ENCODE data around the gene PRKAR2B.
"Not testable (repeated sequence)": the region's sequence is repeated elsewhere in the genome, so short reads cannot be mapped to it uniquely, and the experiment has no call there.

The PRKAR2B gene

GRCh38 chr7:107080099-107080505, 35.6 kb downstream of the PRKAR2B start:
- DNase-seq: no peak

- no peak for DNase-seq
These were observed 36.0 kb downstream of the PRKAR2B start for GRCh38 chr7:107080533-107080932.

GRCh38 chr7:107085180-107085579, 40.7 kb downstream of the PRKAR2B start:
- DNase-seq: no peak

GRCh38 chr7:107089627-107090026, 45.1 kb downstream of the PRKAR2B start:
- DNase-seq: no peak

GRCh38 chr7:107090457-107090856, 46.0 kb downstream of the PRKAR2B start:
- DNase-seq: no peak

GRCh38 chr7:107091306-107091705, 46.8 kb downstream of the PRKAR2B start:
- DNase-seq: no peak

DNA sequence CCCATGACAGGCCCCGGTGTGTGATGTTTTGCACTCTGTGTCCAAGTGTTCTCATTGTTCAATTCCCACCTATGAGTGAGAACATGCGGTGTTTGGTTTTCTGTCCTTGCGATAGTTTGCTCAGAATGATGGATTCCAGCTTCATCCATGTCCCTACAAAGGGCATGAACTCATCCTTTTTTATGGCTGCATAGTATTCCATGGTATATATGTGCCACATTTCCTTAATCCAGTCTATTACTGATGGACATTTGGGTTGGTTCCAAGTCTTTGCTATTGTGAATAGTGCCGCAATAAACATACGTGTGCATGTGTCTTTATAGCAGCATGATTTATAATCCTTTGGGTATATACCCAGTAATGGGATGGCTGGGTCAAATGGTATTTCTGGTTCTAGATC, 49.2 kb downstream of the PRKAR2B start:
- DNase-seq: not testable (repeated sequence)

DNA sequence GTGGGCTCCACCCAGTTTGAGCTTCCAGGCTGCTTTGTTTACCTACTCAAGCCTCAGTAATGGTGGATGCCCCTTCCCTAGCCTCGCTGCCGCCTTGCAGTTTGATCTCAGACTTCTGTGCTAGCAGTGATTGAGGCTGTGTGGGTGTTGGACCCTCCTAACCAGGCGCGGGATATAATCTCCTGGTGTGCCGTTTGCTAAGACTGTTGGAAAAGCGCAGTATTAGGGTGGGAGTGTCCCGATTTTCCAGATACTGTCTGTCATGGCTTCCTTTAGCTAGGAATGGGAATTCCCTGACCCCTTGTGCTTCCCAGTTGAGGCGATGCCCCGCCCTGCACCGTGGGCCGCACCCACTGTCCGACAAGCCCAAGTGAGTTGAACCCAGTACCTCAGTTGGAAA, 54.6 kb downstream of the PRKAR2B start:
- DNase-seq: not testable (repeated sequence)

GRCh38 chr7:107100824-107101223, 56.3 kb downstream of the PRKAR2B start:
- no peak for DNase-seq

- no peak for DNase-seq
These were observed 58.9 kb downstream of the PRKAR2B start for GRCh38 chr7:107103369-107103768.

- DNase-seq: no peak
These were observed 60.3 kb downstream of the PRKAR2B start for GRCh38 chr7:107104801-107105200.

GRCh38 chr7:107105591-107106245, 61.2 kb downstream of the PRKAR2B start:
- no peak for DNase-seq

GRCh38 chr7:107108793-107109371, 64.4 kb downstream of the PRKAR2B start:
- DNase-seq: no peak

- no peak for DNase-seq
These were observed 65.5 kb downstream of the PRKAR2B start for GRCh38 chr7:107109955-107110354.

DNA sequence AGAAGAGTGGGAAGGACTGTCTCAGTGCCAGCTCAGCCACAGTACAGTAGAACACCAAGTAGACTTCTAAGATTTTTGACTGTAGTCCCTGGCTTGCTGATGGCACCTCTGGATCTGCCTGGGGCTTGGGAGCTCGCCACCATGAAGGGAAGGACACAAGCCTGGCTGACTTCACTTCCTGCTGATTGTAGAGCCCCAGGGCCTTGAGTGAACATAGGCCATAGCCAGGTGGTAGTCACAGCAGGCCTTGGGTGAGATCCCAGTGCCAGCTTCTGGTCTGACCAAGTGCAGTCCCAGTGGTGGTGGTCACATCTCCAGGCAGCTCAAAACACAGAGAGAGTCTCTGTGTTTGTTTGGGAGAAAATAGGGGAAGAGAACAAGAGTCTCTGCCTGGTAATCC, 66.7 kb downstream of the PRKAR2B start:
- no peak for DNase-seq

DNA sequence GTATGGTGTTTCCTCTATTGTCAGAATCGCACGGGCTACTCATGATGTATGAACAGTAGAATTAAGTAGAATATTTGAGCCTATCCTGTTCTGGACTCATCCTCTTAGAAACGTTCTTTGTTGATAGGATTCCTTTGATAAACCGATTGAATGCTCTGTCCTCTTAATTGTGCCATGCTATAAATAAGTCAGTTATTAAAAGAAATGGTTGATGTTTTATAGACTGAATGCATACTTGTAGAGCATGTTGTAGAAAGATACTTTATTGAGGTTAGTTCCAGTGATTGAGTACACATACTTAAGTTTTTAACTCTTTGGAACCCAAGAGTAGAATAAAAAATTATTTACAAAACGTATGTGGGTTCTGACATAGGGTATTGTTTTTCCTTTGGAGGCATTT, 69.4 kb downstream of the PRKAR2B start:
- DNase-seq: no peak

DNA sequence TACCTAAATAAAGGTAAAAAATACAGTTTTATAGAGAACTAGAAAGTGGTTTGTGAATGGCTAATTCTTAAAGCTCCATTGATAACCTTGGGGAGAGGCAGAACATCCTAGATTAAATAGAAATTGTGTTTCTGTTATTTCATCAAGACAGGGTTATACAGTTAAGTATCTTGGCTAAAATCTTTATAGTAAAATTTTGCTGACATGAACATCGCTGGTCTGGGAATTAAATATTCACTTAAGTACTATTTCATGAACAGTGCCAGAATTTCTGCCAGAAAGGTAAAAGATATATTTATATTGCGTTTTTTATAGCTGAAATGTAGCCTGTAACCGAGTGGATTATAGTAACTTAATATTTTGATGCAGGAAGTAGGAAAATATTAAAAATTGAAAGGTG, 70.6 kb downstream of the PRKAR2B start:
- no peak for DNase-seq

DNA sequence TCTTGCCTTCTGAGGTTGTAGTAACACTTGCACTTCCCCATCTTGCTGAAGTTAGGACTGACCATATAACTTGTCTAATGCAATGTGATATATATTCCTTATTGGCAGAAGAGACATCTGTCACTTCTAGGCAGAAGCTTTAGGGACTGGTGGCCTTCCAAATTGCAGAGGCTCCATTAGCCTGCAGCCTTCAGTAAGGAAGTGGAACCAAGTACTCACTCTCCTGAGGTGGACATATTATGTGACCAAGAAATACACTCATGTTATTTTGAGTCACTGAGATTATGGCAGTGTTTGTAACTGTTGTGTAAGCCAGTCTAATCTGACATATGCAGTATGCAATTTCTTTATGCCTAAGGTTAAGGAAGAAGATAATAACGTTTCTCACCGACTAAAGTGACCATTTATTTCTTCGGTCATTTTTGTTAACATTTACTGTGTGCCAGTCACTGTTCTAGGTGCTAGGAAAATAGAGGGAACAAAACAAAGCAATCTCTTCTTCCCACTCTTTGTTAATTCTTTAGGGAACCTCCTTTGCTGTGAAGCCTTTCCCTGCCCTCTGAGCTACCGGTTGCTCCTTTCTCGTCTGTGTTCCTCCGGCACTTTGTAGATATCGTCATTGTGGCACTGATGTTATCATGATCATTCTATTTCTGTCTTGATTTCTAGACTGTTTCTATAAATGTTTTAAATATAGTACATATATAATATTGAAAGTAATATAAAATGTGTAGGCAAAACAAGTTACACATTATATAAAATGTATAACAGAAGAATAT, 71.4 kb downstream of the PRKAR2B start:
- no peak for DNase-seq

GRCh38 chr7:107118109-107118900, 73.8 kb downstream of the PRKAR2B start:
- peak; percentile 11 for DNase-seq

- no peak for DNase-seq
These were observed 75.0 kb downstream of the PRKAR2B start for GRCh38 chr7:107119376-107120105.

- DNase-seq: no peak
These were observed 78.0 kb downstream of the PRKAR2B start for GRCh38 chr7:107122486-107122911.

GRCh38 chr7:107123392-107123791, 78.9 kb downstream of the PRKAR2B start:
- no peak for DNase-seq

GRCh38 chr7:107125475-107125874, 81.0 kb downstream of the PRKAR2B start:
- no peak for DNase-seq

Data from NCI-H1694 (cell line).